HG03558 (cell line): ENCODE measurements around the gene ITCH.
"Not testable (repeated sequence)": the region's sequence is repeated elsewhere in the genome, so short reads cannot be mapped to it uniquely, and the experiment has no call there.

Experiments
- ATAC-seq: cut with Tn5 transposase; IDR thresholded peaks from one replicate; pipeline ENCODE4 v1.9.1; 2021; ENCODE audit warnings: moderate number of reproducible peaks; ENCODE audit not compliant: unreplicated experiment; ENCODE audit errors: extremely low read depth

Gene ITCH

DNA sequence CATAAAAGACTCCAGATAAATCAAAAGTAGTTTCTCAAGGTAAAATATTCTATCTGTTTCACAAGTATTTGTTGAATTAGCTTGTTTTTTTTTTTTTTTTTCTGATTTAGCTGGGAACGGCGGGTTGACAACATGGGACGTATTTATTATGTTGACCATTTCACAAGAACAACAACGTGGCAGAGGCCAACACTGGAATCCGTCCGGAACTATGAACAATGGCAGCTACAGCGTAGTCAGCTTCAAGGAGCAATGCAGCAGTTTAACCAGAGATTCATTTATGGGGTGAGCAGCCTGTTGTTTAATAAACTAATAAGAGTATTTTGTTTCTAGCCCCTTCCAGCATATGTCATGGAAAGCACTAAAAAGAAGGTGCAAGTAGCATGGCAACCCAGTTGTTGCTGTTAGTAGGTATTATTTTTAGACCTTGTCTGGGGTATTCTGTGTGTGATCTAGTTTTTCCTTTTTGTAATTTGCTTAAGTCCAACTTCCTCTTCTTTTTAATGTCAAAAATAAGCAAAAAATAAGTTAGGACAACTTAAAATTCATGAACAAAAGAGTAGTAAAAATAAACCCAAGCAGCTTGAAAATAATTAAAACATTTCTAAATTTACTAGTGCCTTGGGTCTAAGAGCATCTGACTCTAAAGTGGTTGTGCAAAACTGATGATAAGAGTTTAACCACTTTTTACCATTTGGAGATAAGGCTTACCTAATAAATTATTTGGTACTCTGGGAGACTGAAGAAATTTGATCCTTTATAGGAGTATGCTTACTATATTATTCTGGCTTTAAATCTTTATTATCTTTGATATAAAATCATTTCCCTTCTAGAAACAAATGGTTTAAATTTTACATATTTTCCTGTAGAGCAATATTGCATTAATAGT is 82.3 kb downstream of the ITCH start:
- no peak for ATAC-seq

DNA sequence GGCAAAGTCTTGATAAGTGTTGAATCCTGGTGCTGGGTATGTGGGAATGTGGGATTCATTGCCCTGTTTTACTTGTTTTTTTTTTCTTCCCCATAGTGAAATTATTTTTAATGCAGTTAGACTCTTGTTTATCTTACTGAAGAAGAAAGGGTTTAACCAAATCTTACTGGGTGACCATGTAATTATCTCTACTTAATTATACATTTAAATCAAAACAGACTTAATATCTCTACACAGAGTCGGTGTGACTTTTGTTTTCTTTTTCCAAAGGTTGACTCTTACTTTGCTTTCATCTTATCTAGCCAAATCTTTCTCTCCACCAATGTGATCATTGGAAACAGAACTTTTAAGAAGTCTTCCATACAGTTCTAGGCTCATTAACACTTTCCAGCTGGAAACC is 85.4 kb downstream of the ITCH start:
- ATAC-seq: no peak

GRCh38 chr20:34449674-34450592 is 86.9 kb downstream of the ITCH start:
- ATAC-seq: no peak

GRCh38 chr20:34452281-34452982 is 89.4 kb downstream of the ITCH start:
- no peak for ATAC-seq

GRCh38 chr20:34458631-34459030 is 95.6 kb downstream of the ITCH start:
- no peak for ATAC-seq

DNA sequence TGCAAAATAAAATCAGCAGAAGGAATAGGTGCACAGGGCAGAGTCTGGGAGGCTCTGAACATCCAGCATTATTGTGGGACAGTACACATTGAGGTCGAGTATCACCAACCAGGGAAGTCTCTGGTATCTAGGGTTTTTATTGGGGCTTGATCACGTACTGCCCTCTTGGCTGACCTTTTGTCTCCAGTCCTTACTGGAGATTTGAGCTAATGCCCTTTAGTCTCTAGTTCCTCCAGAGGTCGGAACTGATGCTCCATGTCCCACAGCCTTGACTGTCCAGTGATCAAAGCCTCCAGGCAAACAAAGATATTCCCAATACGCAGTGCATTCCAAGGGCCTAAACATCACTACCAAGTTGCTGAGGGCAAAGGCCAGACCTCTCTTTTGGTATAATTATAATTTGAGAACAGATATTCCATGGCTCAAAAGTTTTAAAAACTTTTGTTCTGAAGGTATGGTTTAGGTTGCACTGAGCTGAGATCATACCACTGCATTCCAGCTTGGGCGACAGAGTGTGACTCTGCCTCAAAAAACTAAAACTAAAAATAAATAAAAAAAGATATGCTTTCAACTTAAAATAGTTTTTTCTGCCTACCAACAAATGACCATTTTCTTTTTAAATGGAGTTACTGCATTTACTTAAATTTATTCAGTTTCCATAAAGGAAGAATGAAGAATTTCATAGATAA is 96.3 kb downstream of the ITCH start:
- no peak for ATAC-seq

DNA sequence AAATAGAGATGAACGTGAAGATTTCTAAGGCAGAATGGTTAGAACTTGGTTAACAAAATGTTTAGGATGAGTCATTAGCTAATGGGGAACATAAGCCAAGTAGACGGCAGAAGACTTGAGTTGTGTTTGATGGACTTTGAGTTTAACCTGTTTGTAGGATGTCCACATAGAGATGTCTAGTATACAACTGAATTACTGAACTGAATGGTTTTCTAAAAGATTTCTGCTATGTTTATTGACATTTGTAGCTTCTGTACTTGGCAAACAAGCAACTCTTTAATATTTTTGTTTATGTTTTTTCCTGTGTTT is 98.7 kb downstream of the ITCH start:
- ATAC-seq: no peak

DNA sequence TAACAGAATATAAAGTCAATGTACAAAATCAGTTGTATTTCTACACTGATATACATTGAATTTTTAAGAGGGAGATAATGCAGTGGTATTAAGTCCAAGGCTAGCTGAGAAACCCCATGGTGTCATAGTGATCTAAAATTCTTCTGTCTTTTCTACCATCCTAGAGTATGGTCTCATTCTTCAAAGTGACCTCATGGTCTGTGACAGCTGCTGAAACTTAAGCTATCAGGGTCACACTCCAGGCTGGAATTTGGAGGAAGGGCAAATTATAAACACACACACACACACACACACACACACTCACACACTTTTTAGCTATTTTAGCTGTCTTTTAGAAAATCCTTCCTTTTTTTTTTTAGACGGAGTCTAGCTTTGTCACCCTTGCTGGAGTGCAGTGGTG is 105.9 kb downstream of the ITCH start:
- no peak for ATAC-seq

DNA sequence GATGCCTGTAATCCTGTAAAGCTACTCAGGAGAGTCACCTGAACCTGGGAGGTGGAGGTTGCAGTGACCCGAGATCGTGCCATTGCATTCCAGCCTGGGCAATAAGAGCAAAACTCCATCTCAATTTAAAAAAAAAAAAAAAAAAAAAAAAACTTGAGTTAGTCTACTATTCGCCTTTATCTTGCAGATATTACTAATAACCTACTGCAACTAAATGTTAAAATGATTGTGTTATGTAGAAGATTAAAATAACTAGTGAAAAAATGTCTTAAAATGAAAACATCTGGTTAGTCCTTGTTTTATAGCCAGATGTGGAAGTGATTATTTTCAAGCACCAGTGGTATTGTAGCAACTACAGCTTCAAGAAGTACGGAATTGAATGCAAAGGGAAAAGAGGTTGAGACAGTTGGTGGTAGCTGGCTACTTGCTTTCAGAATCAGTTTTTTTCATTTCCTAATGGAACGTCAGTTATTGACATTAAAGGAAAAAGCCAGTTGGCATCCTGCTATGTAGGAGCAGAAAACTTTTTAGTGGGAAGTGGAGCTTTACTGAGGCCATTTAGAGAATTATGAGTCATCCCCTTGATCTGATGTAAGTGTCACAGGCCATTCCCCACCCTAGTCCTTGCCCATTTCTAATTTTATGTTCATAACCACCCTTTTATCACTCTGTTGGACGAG is 109.3 kb downstream of the ITCH start:
- ATAC-seq: no peak

- ATAC-seq: no peak
These were observed 110.3 kb downstream of the ITCH start for GRCh38 chr20:34473262-34473883.

DNA sequence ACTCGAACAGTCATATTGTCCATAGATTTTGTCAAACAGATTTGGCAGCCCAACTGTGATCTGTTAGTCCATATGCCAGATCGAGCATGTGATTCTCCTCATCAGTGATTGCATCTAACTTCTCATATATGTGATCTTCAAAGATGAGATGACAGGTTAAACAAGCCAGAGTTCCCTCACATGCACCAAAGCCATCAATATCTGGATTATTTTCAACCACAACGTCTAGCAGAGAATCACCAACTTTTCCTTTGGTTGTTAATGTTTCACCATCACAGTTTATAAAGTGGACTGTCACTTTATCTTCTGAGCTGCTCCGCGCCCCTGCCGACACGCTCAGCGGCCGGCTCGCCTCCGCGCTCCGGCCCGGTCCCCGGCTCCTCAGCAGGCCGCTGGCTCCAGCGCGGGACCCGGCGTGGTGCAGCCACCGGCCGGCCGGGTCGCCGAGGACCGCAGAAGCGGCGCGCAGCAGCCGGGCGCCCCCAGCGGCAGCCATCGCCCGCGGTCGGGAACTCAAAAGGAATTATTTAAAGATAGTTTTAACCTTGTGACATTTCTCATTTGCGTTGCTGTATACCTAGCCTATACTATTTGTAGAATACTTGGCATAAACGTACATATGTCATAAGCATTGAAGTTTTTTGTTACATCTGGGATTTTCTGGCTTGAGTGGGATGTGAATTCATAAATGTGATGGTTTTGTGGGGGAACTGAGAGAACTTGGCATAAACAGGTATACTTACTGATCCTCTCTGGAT is 113.1 kb downstream of the ITCH start:
- ATAC-seq: no peak

GRCh38 chr20:34479627-34480026 is 116.6 kb downstream of the ITCH start:
- ATAC-seq: no peak

- ATAC-seq: not testable (repeated sequence)
These were observed 119.1 kb downstream of the ITCH start for GRCh38 chr20:34482154-34482553.

DNA sequence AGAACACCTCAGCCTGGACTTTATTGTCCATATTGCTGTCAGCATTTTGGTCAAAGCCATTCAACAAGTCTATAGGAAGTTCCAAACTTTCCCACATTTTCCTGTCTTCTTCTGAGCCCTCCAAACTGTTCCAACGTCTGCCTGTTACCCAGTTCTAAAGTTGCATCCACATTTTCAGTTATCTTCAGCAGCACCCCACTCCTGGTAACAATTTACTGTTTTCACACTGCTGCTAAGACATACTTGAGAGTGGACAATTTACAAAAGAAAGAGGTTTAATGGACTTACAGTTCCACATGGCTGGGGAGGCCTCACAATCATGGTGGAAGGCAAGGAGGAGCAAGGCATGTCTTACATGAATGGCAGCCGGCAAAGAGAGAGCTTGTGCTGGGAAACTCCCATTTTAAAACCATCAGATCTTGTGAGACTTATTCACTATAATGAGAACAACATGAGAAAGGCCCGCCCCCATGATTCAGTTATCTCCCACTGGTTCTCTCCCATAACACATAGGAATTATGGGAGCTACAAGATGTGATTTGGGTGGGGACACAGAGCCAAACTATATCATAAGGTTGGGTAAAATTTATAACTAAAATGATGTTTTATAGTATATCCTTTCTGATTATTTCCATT is 120.6 kb downstream of the ITCH start:
- ATAC-seq: not testable (repeated sequence)

DNA sequence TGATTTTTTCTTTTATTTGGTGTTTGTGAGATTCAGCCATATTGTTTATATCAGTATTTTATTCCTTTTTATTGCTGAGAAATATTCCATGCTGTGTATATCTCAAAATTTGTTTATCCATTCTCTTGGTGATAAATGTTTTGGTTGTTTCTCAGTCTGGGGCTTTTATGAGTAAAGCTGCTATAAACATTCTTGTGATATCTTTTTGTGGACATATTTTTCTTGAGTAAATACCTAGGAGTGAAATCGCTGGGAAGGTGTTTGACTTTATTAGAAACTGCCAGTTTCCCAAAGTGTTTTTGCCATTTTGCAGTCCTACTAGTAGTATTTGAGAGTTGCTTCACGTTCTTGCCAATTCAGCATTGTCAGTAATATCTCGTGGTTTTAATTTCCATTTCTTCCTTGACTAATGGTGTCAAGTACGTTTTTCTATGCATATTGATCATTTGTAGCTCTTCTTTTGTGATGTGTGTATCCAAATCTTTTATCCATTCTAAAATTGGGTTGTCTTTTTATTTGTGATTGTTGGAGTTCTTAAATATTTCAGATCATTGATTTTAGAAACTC is 122.1 kb downstream of the ITCH start:
- no peak for ATAC-seq

- no peak for ATAC-seq
These were observed 128.3 kb downstream of the ITCH start for GRCh38 chr20:34491226-34491931.

DNA sequence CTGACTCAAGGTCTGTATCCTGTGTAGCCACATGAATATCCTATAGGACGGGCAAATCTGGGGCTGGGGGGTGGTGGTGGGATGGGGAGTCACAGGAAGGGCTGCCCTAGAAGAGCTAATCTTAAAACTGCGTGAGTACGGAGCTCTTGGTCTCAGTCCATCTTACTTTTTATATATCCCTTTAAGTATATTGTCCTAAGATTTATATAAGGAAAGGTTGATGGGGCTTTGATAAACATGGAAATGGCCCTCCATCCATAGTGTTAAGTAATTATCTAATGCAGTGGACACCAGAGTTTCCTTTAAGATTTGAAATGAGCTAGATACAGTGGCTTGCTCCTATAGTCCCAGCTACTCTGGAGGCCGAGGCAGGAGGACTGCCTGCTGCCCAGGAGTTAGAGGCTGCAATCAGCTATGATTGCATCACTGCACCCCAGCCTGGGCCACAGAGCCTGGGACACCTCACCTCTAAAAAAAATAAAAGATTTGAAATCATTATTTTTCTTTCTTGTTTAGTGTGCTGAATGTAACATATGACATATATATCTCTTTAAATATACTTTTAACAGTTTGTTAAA is 128.9 kb downstream of the ITCH start:
- ATAC-seq: no peak
